Breast epithelium (tissue), 4 donors: ENCODE results near the gene KCNH1. TPM values are rescaled to one million over a fixed set of nuclear protein-coding genes. Genes with fewer than 3 reads are reported as not detected.

Experiments used
- DNase-seq, 2 donors: peaks; one replicate each; pipeline ENCODE4 v3.0.0-alpha.2; 2019; ENCODE audit warnings: low spot score in 2 of 2
- H3K27ac ChIP-seq, 2 donors: fragments of 200-600 bp; sonication (generic) in 1 of 2; one replicate each; pipeline ENCODE4 v1.5.1; 2016 to 2019; ENCODE audit warnings: mild to moderate bottlenecking in 1 of 2
- H3K27me3 ChIP-seq, 2 donors: fragments of 200-600 bp; sonication (generic) in 1 of 2; one replicate each; pipeline versions ENCODE4 v1.5.1 to v1.6.0; 2017 to 2019; ENCODE audit warnings: control low read depth in 1 of 2, mild to moderate bottlenecking in 1 of 2
- H3K36me3 ChIP-seq: fragments of 200-600 bp; one replicate; pipeline ENCODE4 v1.5.1; 2019
- H3K4me1 ChIP-seq, 2 donors: fragments of 200-600 bp; sonication (generic); one replicate each; pipeline ENCODE4 v1.5.1; 2016 to 2019; ENCODE audit warnings: control low read depth in 1 of 2
- H3K4me3 ChIP-seq, 3 donors: fragments of 200-600 bp; sonication (generic); 1 replicate in 2 of 3; 2 replicates in 1 of 3; pipeline ENCODE4 v1.5.1; 2016 to 2019; ENCODE audit warnings: mild to moderate bottlenecking in 3 of 3, moderate library complexity in 2 of 3
- H3K9me3 ChIP-seq, 2 donors: fragments of 200-600 bp; sonication (generic) in 1 of 2; one replicate each; pipeline ENCODE4 v1.5.1; 2016 to 2019; ENCODE audit warnings: control low read depth in 1 of 2
- CTCF ChIP-seq, 3 donors: fragments of 450-650 bp; IDR thresholded peaks; one replicate each; pipeline ENCODE4 v1.5.1; 2016 to 2017; ENCODE audit warnings: antibody characterized with exemption in 3 of 3, mild to moderate bottlenecking in 3 of 3, moderate library complexity in 3 of 3
- POLR2A ChIP-seq: fragments of 450-650 bp; IDR thresholded peaks from one replicate; pipeline ENCODE4 v1.6.1; 2016; ENCODE audit warnings: antibody characterized with exemption, mild to moderate bottlenecking, moderate library complexity
- POLR2AphosphoS5 ChIP-seq, 3 donors: sonication (generic); formaldehyde crosslinking; IDR thresholded peaks; one replicate each; pipeline ENCODE4 v1.6.1; 2017; ENCODE audit warnings: antibody characterized with exemption in 3 of 3
- intact Hi-C: fragments of 100-400 bp; cut with DNase I; formaldehyde crosslinking; loops from one replicate; pipeline ENCODE4 v1.15.1; 2023; ENCODE audit warnings: low total_unique reads
- total RNA-seq, 3 donors: library from RNA; depleted of rRNA; stranded (reverse); fragments of >200 nt; gene quantifications; one replicate each; pipeline ENCODE4 v1.1.0, GENCODE V29; 2016

The KCNH1 gene
- total RNA-seq, 3 donors from 2014 or later, result 0.32 to 1.3 TPM; not detected in 1

GRCh38 chr1:210794445-210794844 is 339.5 kb downstream of the KCNH1 start:
- no peak for TF ChIP-seq CTCF (IDR thresholded peaks at IDR 0.05)
- no peak for TF ChIP-seq POLR2AphosphoS5 (IDR thresholded peaks at IDR 0.05)
- TF ChIP-seq POLR2A, result no peak

GRCh38 chr1:210792250-210793102 is 341.5 kb downstream of the KCNH1 start:
- no peak for DNase-seq
- Histone ChIP-seq H3K4me3 (no peak overlapping the region), H3K9me3 (no peaks in the 10 kb centered on the region), H3K36me3 (no peaks in the 10 kb centered on the region), H3K4me1 (no peaks in the 10 kb centered on the region), H3K27ac (no peak overlapping the region), H3K27me3 (peaks cover 0 to 5% of the 10 kb centered on the region in 2 donors)
- TF ChIP-seq CTCF (IDR thresholded peaks at IDR 0.05) (no peak), POLR2A (no peak), POLR2AphosphoS5 (IDR thresholded peaks at IDR 0.05) (no peak)
- intact Hi-C loops, result no loop called here

More at GRCh38 chr1:210794445-210794844, 339.5 kb downstream of the KCNH1 start:
- Histone ChIP-seq H3K4me1 (no peaks in the 10 kb centered on the region), H3K9me3 (no peaks in the 10 kb centered on the region), H3K27ac (no peak overlapping the region), H3K4me3 (no peak overlapping the region), H3K36me3 (no peaks in the 10 kb centered on the region), H3K27me3 (peaks cover 0 to 5% of the 10 kb centered on the region in 2 donors)
- DNase-seq, result no peak
- intact Hi-C loops, result no loop called here

GRCh38 chr1:210790196-210790595 is 343.8 kb downstream of the KCNH1 start:
- Histone ChIP-seq H3K9me3 (no peaks in the 10 kb centered on the region), H3K4me1 (no peaks in the 10 kb centered on the region), H3K27ac (no peak overlapping the region), H3K27me3 (no peaks in the 10 kb centered on the region), H3K4me3 (no peak overlapping the region), H3K36me3 (no peaks in the 10 kb centered on the region)
- no peak for DNase-seq
- intact Hi-C loops, result no loop called here
- no peak for TF ChIP-seq POLR2A
- TF ChIP-seq CTCF (IDR thresholded peaks at IDR 0.05), result no peak
- no peak for TF ChIP-seq POLR2AphosphoS5 (IDR thresholded peaks at IDR 0.05)

- no peaks in the 10 kb centered on the region for H3K27me3 ChIP-seq
- H3K36me3 ChIP-seq, result no peaks in the 10 kb centered on the region
- H3K27ac ChIP-seq, result no peak overlapping the region
- no peaks in the 10 kb centered on the region for H3K9me3 ChIP-seq
- TF ChIP-seq CTCF (IDR thresholded peaks at IDR 0.05), result no peak
- TF ChIP-seq POLR2A, result no peak
- TF ChIP-seq POLR2AphosphoS5 (IDR thresholded peaks at IDR 0.05), result no peak
- intact Hi-C loops, result no loop called here
- no peak for DNase-seq
- H3K4me1 ChIP-seq, result no peaks in the 10 kb centered on the region
- H3K4me3 ChIP-seq, result no peak overlapping the region
Observed at GRCh38 chr1:210787800-210788199, 346.1 kb downstream of the KCNH1 start.

- Histone ChIP-seq H3K9me3 (no peaks in the 10 kb centered on the region), H3K27me3 (no peaks in the 10 kb centered on the region), H3K4me3 (no peak overlapping the region), H3K4me1 (no peaks in the 10 kb centered on the region), H3K27ac (no peak overlapping the region), H3K36me3 (no peaks in the 10 kb centered on the region)
- intact Hi-C loops, result no loop called here
- DNase-seq, result no peak
- no peak for TF ChIP-seq CTCF (IDR thresholded peaks at IDR 0.05)
- TF ChIP-seq POLR2A, result no peak
- TF ChIP-seq POLR2AphosphoS5 (IDR thresholded peaks at IDR 0.05), result no peak
Observed at GRCh38 chr1:210786546-210786945, 347.4 kb downstream of the KCNH1 start.
